A673 (cell line): ENCODE data around the gene DMKN. TPM values are rescaled to one million over a fixed set of nuclear protein-coding genes. Genes with fewer than 3 reads are reported as not detected.

Experiments used
- BruUV-seq: library from RNA; stranded (reverse); fragments of 400-500 nt; replicated peaks from 2 replicates; lab custom pipeline; 2021; lab: Mats Ljungman, UMichigan
- CTCF ChIA-PET: fragments of 300-600 bp; sonication (Branson Sonifier 250); formaldehyde crosslinking; loops from one replicate; lab custom pipeline; 2022; ENCODE audit warnings: antibody characterized with exemption; lab: Charles Lee
- POLR2A ChIA-PET: fragments of 300-600 bp; sonication (Branson Sonifier 250); formaldehyde crosslinking; loops from one replicate; lab custom pipeline; 2022; ENCODE audit warnings: antibody characterized with exemption; ENCODE audit not compliant: low non-redundant PET; lab: Charles Lee
- DNase-seq: peaks from one replicate; pipeline ENCODE4 v3.0.0-alpha.2; 2015; ENCODE audit warnings: low spot score
- H3K27ac ChIP-seq: fragments of 200-600 bp; sonication (generic); 2 replicates; pipeline ENCODE4 v1.5.1; 2016; ENCODE audit warnings: mixed run types, low read depth, mild to moderate bottlenecking, mixed read lengths, antibody characterized with exemption, low read length; ENCODE audit not compliant: poor library complexity, severe bottlenecking
- H3K27me3 ChIP-seq: fragments of 200-600 bp; sonication (generic); replicated peaks from 2 replicates; pipeline ENCODE4 v1.6.1; 2017; ENCODE audit warnings: mixed run types, low read depth, mild to moderate bottlenecking, mixed read lengths, antibody characterized with exemption, low read length; ENCODE audit not compliant: insufficient read depth, poor library complexity
- H3K36me3 ChIP-seq: fragments of 200-600 bp; sonication (generic); 2 replicates; pipeline ENCODE4 v1.6.1; 2016; ENCODE audit warnings: mixed run types, mild to moderate bottlenecking, mixed read lengths, antibody characterized with exemption, low read length; ENCODE audit not compliant: insufficient read depth, poor library complexity, severe bottlenecking
- H3K4me1 ChIP-seq: fragments of 200-600 bp; sonication (generic); 2 replicates; pipeline ENCODE4 v1.6.1; 2017; ENCODE audit warnings: mixed run types, mild to moderate bottlenecking, mixed read lengths, antibody characterized with exemption, low read length; ENCODE audit not compliant: insufficient read depth, poor library complexity, severe bottlenecking
- H3K4me3 ChIP-seq: fragments of 200-600 bp; sonication (generic); 2 replicates; pipeline ENCODE4 v1.5.1; 2016; ENCODE audit warnings: low read depth, mixed run types, mild to moderate bottlenecking, mixed read lengths, low read length; ENCODE audit not compliant: poor library complexity, severe bottlenecking
- H3K9me3 ChIP-seq: fragments of 200-600 bp; sonication (generic); 2 replicates; pipeline ENCODE4 v1.6.1; 2016; ENCODE audit warnings: mixed run types, low read depth, mild to moderate bottlenecking, mixed read lengths, antibody characterized with exemption, low read length; ENCODE audit not compliant: poor library complexity, severe bottlenecking
- EZH2 ChIP-seq: fragments of 200-600 bp; sonication (generic); IDR thresholded peaks from 2 replicates; pipeline ENCODE4 v1.6.1; 2017; ENCODE audit warnings: borderline replicate concordance, low read depth, mild to moderate bottlenecking, mixed read lengths, antibody characterized with exemption, low read length; ENCODE audit not compliant: poor library complexity, severe bottlenecking
- intact Hi-C: fragments of 100-400 bp; cut with micrococcal nuclease; formaldehyde crosslinking; loops from one replicate; pipeline ENCODE4 v1.10.0; 2022; ENCODE audit not compliant: unreplicated experiment
- total RNA-seq: library from RNA; stranded (reverse); gene quantifications from 2 replicates; pipeline ENCODE4 v1.2.3, GENCODE V29; 2021
- TF ChIP-seq, protein P1 (sequence below): fragments of 300-800, 200-600 bp; sonication (generic); conservative IDR thresholded peaks from 2 replicates; pipeline ENCODE4 v1.5.1; 2017; ENCODE audit warnings: low read depth, mild to moderate bottlenecking, antibody characterized with exemption, low read length, moderate library complexity, mixed read lengths

DMKN gene
- total RNA-seq, 1 experiment from 2014 or later: not detected

DNA sequence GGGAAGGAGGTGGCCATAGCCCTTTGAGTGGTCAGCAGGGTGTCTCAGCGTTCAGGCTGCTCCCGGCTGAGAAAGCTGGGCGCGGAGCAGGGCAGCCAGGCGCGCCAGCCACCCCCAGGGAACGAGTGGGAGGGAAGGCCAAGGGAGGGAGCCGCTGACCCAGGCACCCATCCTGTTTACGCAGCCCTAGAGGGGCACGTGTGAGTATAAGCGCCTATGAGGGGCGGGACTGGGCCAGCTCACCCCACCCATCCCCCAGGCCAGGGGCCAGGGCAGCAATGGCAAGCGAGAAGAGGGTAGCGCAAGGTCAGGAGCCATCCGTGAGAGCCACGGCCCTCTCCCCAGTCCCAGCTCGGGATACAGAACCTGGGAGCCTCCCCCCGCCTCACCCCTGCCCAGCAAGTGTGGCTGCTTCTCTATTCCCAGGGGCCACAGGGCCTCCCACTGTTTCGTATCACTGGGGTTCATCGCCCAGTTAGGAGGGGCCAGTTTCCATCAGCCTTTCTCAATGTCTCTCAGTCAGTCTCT lies 897 bp upstream of the DMKN start:
- no peaks in the 10 kb centered on the region for H3K4me1 ChIP-seq
- H3K4me3 ChIP-seq: no peak overlapping the region
- DNase-seq: no peak
- no peaks in the 10 kb centered on the region for H3K36me3 ChIP-seq
- TF ChIP-seq, protein P1, sequence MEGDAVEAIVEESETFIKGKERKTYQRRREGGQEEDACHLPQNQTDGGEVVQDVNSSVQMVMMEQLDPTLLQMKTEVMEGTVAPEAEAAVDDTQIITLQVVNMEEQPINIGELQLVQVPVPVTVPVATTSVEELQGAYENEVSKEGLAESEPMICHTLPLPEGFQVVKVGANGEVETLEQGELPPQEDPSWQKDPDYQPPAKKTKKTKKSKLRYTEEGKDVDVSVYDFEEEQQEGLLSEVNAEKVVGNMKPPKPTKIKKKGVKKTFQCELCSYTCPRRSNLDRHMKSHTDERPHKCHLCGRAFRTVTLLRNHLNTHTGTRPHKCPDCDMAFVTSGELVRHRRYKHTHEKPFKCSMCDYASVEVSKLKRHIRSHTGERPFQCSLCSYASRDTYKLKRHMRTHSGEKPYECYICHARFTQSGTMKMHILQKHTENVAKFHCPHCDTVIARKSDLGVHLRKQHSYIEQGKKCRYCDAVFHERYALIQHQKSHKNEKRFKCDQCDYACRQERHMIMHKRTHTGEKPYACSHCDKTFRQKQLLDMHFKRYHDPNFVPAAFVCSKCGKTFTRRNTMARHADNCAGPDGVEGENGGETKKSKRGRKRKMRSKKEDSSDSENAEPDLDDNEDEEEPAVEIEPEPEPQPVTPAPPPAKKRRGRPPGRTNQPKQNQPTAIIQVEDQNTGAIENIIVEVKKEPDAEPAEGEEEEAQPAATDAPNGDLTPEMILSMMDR: no peak
- no peak for TF ChIP-seq EZH2
- no peak overlapping the region for H3K27ac ChIP-seq
- BruUV-seq: no TSS peak
- intact Hi-C loops: no loop called here
- H3K9me3 ChIP-seq: no peaks in the 10 kb centered on the region
- H3K27me3 ChIP-seq: peaks cover 57% of the 10 kb centered on the region
- ChIA-PET POLR2A (no interaction called here), CTCF (no interaction called here)

GRCh38 chr19:35512831-35513627 lies 420 bp downstream of the DMKN start:
- H3K27ac ChIP-seq: no peak overlapping the region
- BruUV-seq: no TSS peak
- no peak overlapping the region for H3K4me3 ChIP-seq
- peaks cover 64% of the 10 kb centered on the region for H3K27me3 ChIP-seq
- no peaks in the 10 kb centered on the region for H3K36me3 ChIP-seq
- DNase-seq: no peak
- no peaks in the 10 kb centered on the region for H3K4me1 ChIP-seq
- TF ChIP-seq, protein P1: no peak
- TF ChIP-seq EZH2: no peak
- H3K9me3 ChIP-seq: no peaks in the 10 kb centered on the region
- intact Hi-C loops: no loop called here
- ChIA-PET POLR2A (no interaction called here), CTCF (no interaction called here)

DNA sequence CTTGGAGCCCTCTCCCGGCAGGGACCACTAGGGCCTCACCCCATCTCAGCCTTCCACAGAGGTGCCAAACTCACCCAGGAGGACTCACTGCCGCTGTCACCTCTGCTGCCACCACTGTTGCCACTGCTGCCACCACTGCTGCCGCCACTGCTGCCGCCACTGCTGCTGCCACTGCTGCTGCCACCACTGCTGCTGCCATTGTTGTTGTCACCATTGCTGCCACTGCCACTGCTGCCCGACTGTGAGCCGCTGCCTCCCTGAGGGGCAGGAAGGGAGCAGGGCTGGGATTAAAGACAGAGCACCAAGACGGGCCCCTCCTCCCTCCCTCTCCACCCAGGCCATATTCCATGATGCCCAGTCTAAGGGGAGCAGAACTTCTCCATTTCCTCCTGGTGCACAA lies 2.1 kb downstream of the DMKN start:
- no peak for DNase-seq
- ChIA-PET CTCF (no interaction called here), POLR2A (no interaction called here)
- Histone ChIP-seq H3K27me3 (peaks cover 80% of the 10 kb centered on the region), H3K9me3 (no peaks in the 10 kb centered on the region), H3K27ac (no peak overlapping the region), H3K36me3 (no peaks in the 10 kb centered on the region), H3K4me3 (no peak overlapping the region), H3K4me1 (no peaks in the 10 kb centered on the region)
- BruUV-seq: no TSS peak
- no peak for TF ChIP-seq EZH2
- TF ChIP-seq, protein P1: no peak
- intact Hi-C loops: no loop called here
